ENCODE measurements around the gene GADD45G. TPM values are rescaled to one million over a fixed set of nuclear protein-coding genes. Genes with fewer than 3 reads are reported as not detected.

The GADD45G gene
- total and polyA plus RNA-seq, 5 donors from 2014 or later = 0.16 to 15.7 (median 0.30) TPM

- no peak overlapping the region for H3K27ac Mint-ChIP-seq
- H3K27me3 ChIP-seq (ENCODE audit: control insufficient read depth, insufficient read depth, low read length) = peaks cover 11% of the 10 kb centered on the region
- DNase-seq = no peak
- H3K27ac ChIP-seq (ENCODE audit: insufficient read depth, low read length, poor library complexity, severe bottlenecking) = no peak overlapping the region
- H3K9me3 ChIP-seq (ENCODE audit: control insufficient read depth in 2 of 2, low read length in 2 of 2) = no peaks in the 10 kb centered on the region
- H3K4me1 Mint-ChIP-seq = peaks cover 0 to 4% (median 0%) of the 10 kb centered on the region in 4 donors
- H3K9me3 Mint-ChIP-seq = peaks cover 0 to 3% (median 0%) of the 10 kb centered on the region in 7 donors
- peaks cover 21% of the 10 kb centered on the region for H3K27me3 Mint-ChIP-seq
- no peak overlapping the region for H3K4me3 ChIP-seq (ENCODE audit: low read depth, low read length)
- no peaks in the 10 kb centered on the region for H3K36me3 Mint-ChIP-seq
- H3K4me3 Mint-ChIP-seq = no peak overlapping the region
- ATAC-seq (ENCODE audit: low read depth in 2 of 2) = no peak
- no peaks in the 10 kb centered on the region for H3K36me3 ChIP-seq (ENCODE audit: control insufficient read depth, insufficient read depth, low read length)
- no peaks in the 10 kb centered on the region for H3K4me1 ChIP-seq (ENCODE audit: control insufficient read depth, insufficient read depth, low read length, poor library complexity, severe bottlenecking)
Measured at GRCh38 chr9:89563571-89564345, 41.1 kb upstream of the GADD45G start.

- H3K27ac Mint-ChIP-seq = no peak overlapping the region
- Histone ChIP-seq H3K36me3 (ENCODE audit: control insufficient read depth, insufficient read depth, low read length) (no peaks in the 10 kb centered on the region), H3K27ac (ENCODE audit: insufficient read depth, low read length, poor library complexity, severe bottlenecking) (no peak overlapping the region), H3K27me3 (ENCODE audit: control insufficient read depth, insufficient read depth, low read length) (peaks cover 15% of the 10 kb centered on the region), H3K9me3 (ENCODE audit: control insufficient read depth in 2 of 2, low read length in 2 of 2) (no peaks in the 10 kb centered on the region), H3K4me1 (ENCODE audit: control insufficient read depth, insufficient read depth, low read length, poor library complexity, severe bottlenecking) (no peaks in the 10 kb centered on the region), H3K4me3 (ENCODE audit: low read depth, low read length) (no peak overlapping the region)
- peaks cover 25% of the 10 kb centered on the region for H3K27me3 Mint-ChIP-seq
- no peak for ATAC-seq (ENCODE audit: low read depth in 2 of 2)
- no peak for DNase-seq
- peaks cover 0 to 3% (median 0%) of the 10 kb centered on the region in 7 donors for H3K9me3 Mint-ChIP-seq
- no peaks in the 10 kb centered on the region for H3K4me1 Mint-ChIP-seq
- no peak overlapping the region for H3K4me3 Mint-ChIP-seq
- H3K36me3 Mint-ChIP-seq = no peaks in the 10 kb centered on the region
Measured at GRCh38 chr9:89564346-89564878, 40.4 kb upstream of the GADD45G start.

GRCh38 chr9:89567649-89568048 is 37.2 kb upstream of the GADD45G start:
- peaks cover 0 to 3% (median 0%) of the 10 kb centered on the region in 7 donors for H3K9me3 Mint-ChIP-seq
- no peak overlapping the region for H3K4me3 Mint-ChIP-seq
- Histone ChIP-seq H3K4me1 (ENCODE audit: control insufficient read depth, insufficient read depth, low read length, poor library complexity, severe bottlenecking) (no peaks in the 10 kb centered on the region), H3K9me3 (ENCODE audit: control insufficient read depth in 2 of 2, low read length in 2 of 2) (no peaks in the 10 kb centered on the region), H3K36me3 (ENCODE audit: control insufficient read depth, insufficient read depth, low read length) (no peaks in the 10 kb centered on the region), H3K27me3 (ENCODE audit: control insufficient read depth, insufficient read depth, low read length) (peaks cover 20% of the 10 kb centered on the region), H3K27ac (ENCODE audit: insufficient read depth, low read length, poor library complexity, severe bottlenecking) (no peak overlapping the region), H3K4me3 (ENCODE audit: low read depth, low read length) (no peak overlapping the region)
- H3K27me3 Mint-ChIP-seq = peaks cover 38% of the 10 kb centered on the region
- ATAC-seq (ENCODE audit: low read depth in 2 of 2) (no peak), DNase-seq (no peak)
- H3K36me3 Mint-ChIP-seq = no peaks in the 10 kb centered on the region
- H3K27ac Mint-ChIP-seq = no peak overlapping the region
- no peaks in the 10 kb centered on the region for H3K4me1 Mint-ChIP-seq

GRCh38 chr9:89574309-89574708 is 30.5 kb upstream of the GADD45G start:
- DNase-seq (no peak), ATAC-seq (ENCODE audit: low read depth in 2 of 2) (no peak)
- Histone ChIP-seq H3K36me3 (ENCODE audit: control insufficient read depth, insufficient read depth, low read length) (no peaks in the 10 kb centered on the region), H3K4me3 (ENCODE audit: low read depth, low read length) (no peak overlapping the region), H3K27me3 (ENCODE audit: control insufficient read depth, insufficient read depth, low read length) (peaks cover 31% of the 10 kb centered on the region), H3K27ac (ENCODE audit: insufficient read depth, low read length, poor library complexity, severe bottlenecking) (no peak overlapping the region), H3K4me1 (ENCODE audit: control insufficient read depth, insufficient read depth, low read length, poor library complexity, severe bottlenecking) (no peaks in the 10 kb centered on the region), H3K9me3 (ENCODE audit: control insufficient read depth in 2 of 2, low read length in 2 of 2) (peaks cover 0 to 3% of the 10 kb centered on the region in 2 experiments)
- no peak overlapping the region for H3K27ac Mint-ChIP-seq
- no peaks in the 10 kb centered on the region for H3K36me3 Mint-ChIP-seq
- peaks cover 0 to 4% (median 0%) of the 10 kb centered on the region in 4 donors for H3K4me1 Mint-ChIP-seq
- no peak overlapping the region for H3K4me3 Mint-ChIP-seq
- peaks cover 76% of the 10 kb centered on the region for H3K27me3 Mint-ChIP-seq
- no peaks in the 10 kb centered on the region for H3K9me3 Mint-ChIP-seq

- Histone ChIP-seq H3K27me3 (ENCODE audit: control insufficient read depth, insufficient read depth, low read length) (peaks cover 45% of the 10 kb centered on the region), H3K36me3 (ENCODE audit: control insufficient read depth, insufficient read depth, low read length) (no peaks in the 10 kb centered on the region), H3K4me1 (ENCODE audit: control insufficient read depth, insufficient read depth, low read length, poor library complexity, severe bottlenecking) (no peaks in the 10 kb centered on the region), H3K27ac (ENCODE audit: insufficient read depth, low read length, poor library complexity, severe bottlenecking) (no peak overlapping the region), H3K9me3 (ENCODE audit: control insufficient read depth in 2 of 2, low read length in 2 of 2) (peaks cover 0 to 3% of the 10 kb centered on the region in 2 experiments), H3K4me3 (ENCODE audit: low read depth, low read length) (no peak overlapping the region)
- Mint-ChIP-seq H3K27ac (no peak overlapping the region), H3K4me1 (peaks cover 2 to 7% (median 4%) of the 10 kb centered on the region in 4 donors), H3K9me3 (peaks cover 0 to 2% (median 0%) of the 10 kb centered on the region in 7 donors), H3K4me3 (no peak overlapping the region), H3K36me3 (no peaks in the 10 kb centered on the region), H3K27me3 (peaks cover 82% of the 10 kb centered on the region)
- ATAC-seq (ENCODE audit: low read depth in 2 of 2) = no peak
- DNase-seq = peak in 2 of 3 donors; percentile 32 to 56
Measured at GRCh38 chr9:89576404-89576839, 28.4 kb upstream of the GADD45G start.

- Mint-ChIP-seq H3K27me3 (peaks cover 84% of the 10 kb centered on the region), H3K36me3 (no peaks in the 10 kb centered on the region), H3K9me3 (peaks cover 0 to 4% (median 0%) of the 10 kb centered on the region in 7 donors), H3K4me1 (peaks cover 2 to 7% (median 4%) of the 10 kb centered on the region in 4 donors), H3K27ac (no peak overlapping the region), H3K4me3 (no peak overlapping the region)
- H3K27me3 ChIP-seq (ENCODE audit: control insufficient read depth, insufficient read depth, low read length) = peaks cover 48% of the 10 kb centered on the region
- DNase-seq (no peak), ATAC-seq (ENCODE audit: low read depth in 2 of 2) (no peak)
- no peak overlapping the region for H3K27ac ChIP-seq (ENCODE audit: insufficient read depth, low read length, poor library complexity, severe bottlenecking)
- peaks cover 0 to 3% of the 10 kb centered on the region in 2 experiments for H3K9me3 ChIP-seq (ENCODE audit: control insufficient read depth in 2 of 2, low read length in 2 of 2)
- H3K36me3 ChIP-seq (ENCODE audit: control insufficient read depth, insufficient read depth, low read length) = no peaks in the 10 kb centered on the region
- no peaks in the 10 kb centered on the region for H3K4me1 ChIP-seq (ENCODE audit: control insufficient read depth, insufficient read depth, low read length, poor library complexity, severe bottlenecking)
- no peak overlapping the region for H3K4me3 ChIP-seq (ENCODE audit: low read depth, low read length)
Measured at GRCh38 chr9:89577363-89577762, 27.4 kb upstream of the GADD45G start.

- H3K36me3 ChIP-seq (ENCODE audit: control insufficient read depth, insufficient read depth, low read length) = no peaks in the 10 kb centered on the region
- H3K36me3 Mint-ChIP-seq = no peaks in the 10 kb centered on the region
- H3K27ac Mint-ChIP-seq = no peak overlapping the region
- peaks cover 0 to 10% (median 6%) of the 10 kb centered on the region in 7 donors for H3K9me3 Mint-ChIP-seq
- no peaks in the 10 kb centered on the region for H3K4me1 ChIP-seq (ENCODE audit: control insufficient read depth, insufficient read depth, low read length, poor library complexity, severe bottlenecking)
- peaks cover 0 to 7% of the 10 kb centered on the region in 2 experiments for H3K9me3 ChIP-seq (ENCODE audit: control insufficient read depth in 2 of 2, low read length in 2 of 2)
- H3K27ac ChIP-seq (ENCODE audit: insufficient read depth, low read length, poor library complexity, severe bottlenecking) = no peak overlapping the region
- H3K4me3 Mint-ChIP-seq = peak overlapping the region in 1 of 4 donors; percentile 44
- H3K4me3 ChIP-seq (ENCODE audit: low read depth, low read length) = no peak overlapping the region
- DNase-seq = peak in 1 of 3 donors; percentile 38
- H3K4me1 Mint-ChIP-seq = peaks cover 2 to 7% (median 4%) of the 10 kb centered on the region in 4 donors
- H3K27me3 Mint-ChIP-seq = peaks cover 84% of the 10 kb centered on the region
- peaks cover 54% of the 10 kb centered on the region for H3K27me3 ChIP-seq (ENCODE audit: control insufficient read depth, insufficient read depth, low read length)
- ATAC-seq (ENCODE audit: low read depth in 2 of 2) = peak; percentile 42 to 52
Measured at GRCh38 chr9:89579741-89580385, 24.9 kb upstream of the GADD45G start.
